Transverse colon (tissue), 4 donors: ENCODE measurements around the gene PRR5L.

Experiments
- EP300 ChIP-seq: sonication (generic); formaldehyde crosslinking; IDR thresholded peaks from one replicate; pipeline ENCODE4 v1.6.1; 2017; ENCODE audit warnings: antibody characterized with exemption, low read depth
- POLR2A ChIP-seq: fragments of 450-650 bp; IDR thresholded peaks from one replicate; pipeline ENCODE4 v1.6.1; 2016; ENCODE audit warnings: antibody characterized with exemption, mild to moderate bottlenecking, moderate library complexity
- POLR2AphosphoS5 ChIP-seq, 3 donors: sonication (generic); formaldehyde crosslinking; IDR thresholded peaks; one replicate each; pipeline ENCODE4 v1.6.1; 2016; ENCODE audit warnings: antibody characterized with exemption in 3 of 3
- TF ChIP-seq, protein P1 (sequence below), 5 experiments: fragments of 200-600 bp in 3 of 5; fragments of 450-650 bp in 2 of 5; sonication (generic) in 3 of 5; IDR thresholded peaks; 1 replicate in 2 of 5; 2 replicates in 3 of 5; pipeline ENCODE4 v1.5.1; 2016 to 2017; ENCODE audit warnings: antibody characterized with exemption in 5 of 5, inconsistent platforms in 3 of 5, mild to moderate bottlenecking in 2 of 5, moderate library complexity in 1 of 5

DNA sequence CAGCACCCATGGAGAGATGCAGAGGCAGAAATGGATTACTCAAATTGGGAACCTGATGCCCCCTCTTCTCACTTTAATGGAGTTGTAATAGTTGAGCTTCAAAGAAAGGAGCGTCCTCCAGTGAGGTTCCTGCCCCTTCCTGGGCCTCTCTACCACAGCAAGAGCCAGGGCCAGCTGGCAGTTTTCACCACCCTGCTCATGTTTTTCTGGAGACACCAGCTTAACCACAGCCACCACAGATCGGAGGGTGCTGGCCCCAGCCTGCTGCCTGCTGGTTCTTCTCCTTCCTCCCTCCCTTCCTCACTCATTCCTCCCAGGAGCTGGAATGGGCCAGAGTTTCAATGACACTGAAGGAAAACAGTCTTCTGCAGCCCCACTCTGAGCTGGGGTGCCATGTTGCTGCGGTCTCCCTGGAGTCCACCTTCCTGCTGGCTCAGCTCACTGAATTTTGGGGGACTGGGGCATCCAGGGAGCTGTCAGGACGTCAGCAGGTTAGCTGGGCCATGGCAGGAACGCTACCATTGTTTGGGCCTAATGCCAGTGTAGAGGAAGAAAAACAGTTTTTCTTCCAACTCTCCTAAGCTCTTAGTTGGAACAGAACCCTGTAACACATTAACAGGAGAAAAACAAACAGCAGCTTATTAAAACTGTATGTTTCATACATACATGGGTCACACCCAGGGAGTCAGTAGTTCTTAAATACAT is 156.3 kb downstream of the PRR5L start:
- TF ChIP-seq, protein P1, sequence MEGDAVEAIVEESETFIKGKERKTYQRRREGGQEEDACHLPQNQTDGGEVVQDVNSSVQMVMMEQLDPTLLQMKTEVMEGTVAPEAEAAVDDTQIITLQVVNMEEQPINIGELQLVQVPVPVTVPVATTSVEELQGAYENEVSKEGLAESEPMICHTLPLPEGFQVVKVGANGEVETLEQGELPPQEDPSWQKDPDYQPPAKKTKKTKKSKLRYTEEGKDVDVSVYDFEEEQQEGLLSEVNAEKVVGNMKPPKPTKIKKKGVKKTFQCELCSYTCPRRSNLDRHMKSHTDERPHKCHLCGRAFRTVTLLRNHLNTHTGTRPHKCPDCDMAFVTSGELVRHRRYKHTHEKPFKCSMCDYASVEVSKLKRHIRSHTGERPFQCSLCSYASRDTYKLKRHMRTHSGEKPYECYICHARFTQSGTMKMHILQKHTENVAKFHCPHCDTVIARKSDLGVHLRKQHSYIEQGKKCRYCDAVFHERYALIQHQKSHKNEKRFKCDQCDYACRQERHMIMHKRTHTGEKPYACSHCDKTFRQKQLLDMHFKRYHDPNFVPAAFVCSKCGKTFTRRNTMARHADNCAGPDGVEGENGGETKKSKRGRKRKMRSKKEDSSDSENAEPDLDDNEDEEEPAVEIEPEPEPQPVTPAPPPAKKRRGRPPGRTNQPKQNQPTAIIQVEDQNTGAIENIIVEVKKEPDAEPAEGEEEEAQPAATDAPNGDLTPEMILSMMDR (IDR thresholded peaks at IDR 0.05): no peak
- TF ChIP-seq POLR2A: no peak
- TF ChIP-seq POLR2AphosphoS5 (IDR thresholded peaks at IDR 0.05): no peak
- no peak for TF ChIP-seq EP300
